Heart left ventricle (tissue), 16 donors: ENCODE data around the gene PHACTR1. TPM values are rescaled to one million over a fixed set of nuclear protein-coding genes. Genes with fewer than 3 reads are reported as not detected.
A peak's percentile ranks its signal among the peaks of the same experiment; 100 is the strongest.

Experiments used
- ATAC-seq, 4 donors: fragments of 200-7000 bp; cut with Tn5 transposase; one replicate each; pipeline ENCODE4 v1.9.1; 2020 to 2022; ENCODE audit warnings: moderate library complexity in 4 of 4, mild to moderate bottlenecking in 3 of 4, moderate number of reproducible peaks in 1 of 4
- DNase-seq, 5 donors: peaks; one replicate each; pipeline ENCODE4 v3.0.0-alpha.2; 2020
- H3K27ac ChIP-seq, 12 donors: fragments of 200-600 bp; sonication (generic) in 4 of 12; one replicate each; pipeline versions ENCODE4 v1.5.0 to v1.8.0; 2016 to 2022; ENCODE audit warnings: mild to moderate bottlenecking in 2 of 12
- H3K27me3 ChIP-seq, 9 donors: fragments of 200-600 bp; sonication (generic) in 2 of 9; one replicate each; pipeline versions ENCODE4 v1.5.1 to v1.8.0; 2016 to 2022; ENCODE audit warnings: mild to moderate bottlenecking in 3 of 9
- H3K36me3 ChIP-seq, 9 donors: fragments of 200-600 bp; sonication (generic) in 2 of 9; one replicate each; pipeline versions ENCODE4 v1.5.0 to v1.8.0; 2018 to 2022; ENCODE audit warnings: mild to moderate bottlenecking in 2 of 9
- H3K4me1 ChIP-seq, 12 donors: fragments of 200-600 bp; sonication (generic) in 4 of 12; one replicate each; pipeline versions ENCODE4 v1.5.0 to v1.8.0; 2016 to 2022; ENCODE audit warnings: mild to moderate bottlenecking in 3 of 12
- H3K4me3 ChIP-seq, 12 donors: fragments of 200-600 bp; sonication (generic) in 4 of 12; one replicate each; pipeline versions ENCODE4 v1.5.0 to v1.8.0; 2017 to 2022; ENCODE audit warnings: mild to moderate bottlenecking in 9 of 12, moderate library complexity in 4 of 12
- H3K9me3 ChIP-seq, 12 donors: fragments of 200-600 bp; sonication (generic) in 4 of 12; one replicate each; pipeline versions ENCODE4 v1.5.0 to v1.8.0; 2016 to 2022; ENCODE audit warnings: mild to moderate bottlenecking in 1 of 12
- CTCF ChIP-seq, 12 donors: fragments of 200-600 bp; sonication (generic) in 4 of 12; IDR thresholded peaks; one replicate each; pipeline versions ENCODE4 v1.5.0 to v1.8.0; 2018 to 2022; ENCODE audit warnings: antibody characterized with exemption in 12 of 12, mild to moderate bottlenecking in 5 of 12
- POLR2A ChIP-seq, 2 donors: fragments of 450-650 bp; IDR thresholded peaks; one replicate each; pipeline ENCODE4 v1.6.1; 2017; ENCODE audit warnings: antibody characterized with exemption in 2 of 2, mild to moderate bottlenecking in 2 of 2, moderate library complexity in 2 of 2
- WGBS, 4 donors: extraction: QIAGEN DNeasy Blood & Tissue Kit in 2 of 4; methylation state at CpG; one replicate each; pipeline versions ENCODE4 v1.1.5 to v1.1.7; 2013 to 2018; 5-methylcytosine and 5-hydroxymethylcytosine counted together
- intact Hi-C, 10 donors: fragments of 100-400 bp; cut with DNase I; formaldehyde crosslinking; loops; one replicate each; pipeline versions ENCODE4 v1.11.1 to v1.14.2; 2022
- polyA plus RNA-seq, 2 donors: library from polyadenylated mRNA; stranded (reverse); fragments of 200-250 nt; gene quantifications; one replicate each; pipeline ENCODE4 v1.2.3, GENCODE V29; 2013
- total RNA-seq, 9 donors: library from RNA; depleted of rRNA in 2 of 9; stranded (reverse); fragments of >200 nt in 2 of 9; fragmentation: NEBNext Ultra II Directional in 3 of 9; extraction: Animal tissue kit (Norgen Biotek cat#: 25700) in 3 of 9; gene quantifications; one replicate each; pipeline versions ENCODE4 v1.1.0 to v1.2.4, GENCODE V29; 2016 to 2023
- donor health status: ischemic (EF 13 %, LVEDD 7.1; RV severe dilation, severe dysfunction).
- donor health status: healthy with polysubstance abuse.
- donor health status: DM: no; HTN: yes; CAD: no.
- donor health status: DM: no; HTN: no; CAD: no.
- donor health status: ischemic (EF 25% LVEDD 6.9; RV normal size, moderate dysfunction).
- donor health status: ischemic (EF 25% LVEDD 5.7; RV mildly dilated, moderate dysfunction).
- donor health status: healthy.
- donor health status: DM: yes; HTN: yes; CAD: no.
- donor health status: ischemic (EF 35%, LVEDD 5.7; RV mildly dilated, moderate dysfunction).
- donor health status: nonischemic (EF 11% LVEDD 7.7; RV severe dilation, severe dysfunction).
- donor health status: DM: yes; HTN: yes; CAD: no.
- donor health status: PGD.
- donor health status: ischemic (EF 29% LVEDD 5.4; RV normal size, mild dysfunction).
- donor health status: nonischemic (EF 23%, LVEDD 6.1; RV moderate dilation, normal function).

The PHACTR1 gene
- total and polyA plus RNA-seq, 11 donors, result 21.2 to 238 (median 87.4) TPM

GRCh38 chr6:13058051-13058450 lies 341.5 kb downstream of the PHACTR1 start:
- H3K27me3 ChIP-seq, result no peaks in the 10 kb centered on the region
- H3K36me3 ChIP-seq, result peaks cover 0 to 14% (median 0%) of the 10 kb centered on the region in 9 donors
- H3K4me3 ChIP-seq, result no peak overlapping the region
- WGBS, 4 donors, result 74 to 89% (median 76%) methylated on average over 3 of the region's 3 CpGs
- H3K27ac ChIP-seq, result no peak overlapping the region
- H3K4me1 ChIP-seq, result peaks cover 0 to 12% (median 0%) of the 10 kb centered on the region in 12 donors
- intact Hi-C loops, result no loop called here
- ATAC-seq, result no peak
- H3K9me3 ChIP-seq, result no peaks in the 10 kb centered on the region
- TF ChIP-seq POLR2A (IDR thresholded peaks at IDR 0.05) (no peak), CTCF (IDR thresholded peaks at IDR 0.05) (no peak)
- DNase-seq, result no peak

DNA sequence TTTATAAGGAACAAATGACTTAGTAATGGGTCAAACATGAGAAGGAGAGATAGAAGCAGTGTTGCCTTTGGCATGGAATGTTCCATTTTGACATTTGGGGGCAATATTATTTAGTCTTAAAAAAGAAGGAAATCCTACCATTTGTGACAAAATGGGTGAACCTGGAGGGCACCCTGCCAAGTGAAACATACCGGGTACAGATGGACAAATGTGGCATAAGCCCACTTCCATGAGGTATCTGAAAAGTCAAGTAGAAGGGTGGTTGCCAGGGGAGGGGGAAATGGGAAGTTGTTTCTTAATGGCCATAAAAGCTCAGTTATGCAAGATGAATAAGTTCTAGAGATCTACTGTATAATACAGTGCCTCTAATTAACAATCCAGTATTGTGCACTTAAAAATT lies 342.5 kb downstream of the PHACTR1 start:
- H3K27ac ChIP-seq, result no peak overlapping the region
- ATAC-seq, result no peak
- TF ChIP-seq POLR2A (IDR thresholded peaks at IDR 0.05) (no peak), CTCF (IDR thresholded peaks at IDR 0.05) (no peak)
- 78 to 88% (median 80%) methylated on average over 1 of the region's 1 CpG for WGBS, 4 donors
- no peak for DNase-seq
- no peaks in the 10 kb centered on the region for H3K27me3 ChIP-seq
- intact Hi-C loops, result no loop called here
- peaks cover 0 to 12% (median 0%) of the 10 kb centered on the region in 12 donors for H3K4me1 ChIP-seq
- peaks cover 0 to 10% (median 0%) of the 10 kb centered on the region in 9 donors for H3K36me3 ChIP-seq
- no peaks in the 10 kb centered on the region for H3K9me3 ChIP-seq
- no peak overlapping the region for H3K4me3 ChIP-seq

DNA sequence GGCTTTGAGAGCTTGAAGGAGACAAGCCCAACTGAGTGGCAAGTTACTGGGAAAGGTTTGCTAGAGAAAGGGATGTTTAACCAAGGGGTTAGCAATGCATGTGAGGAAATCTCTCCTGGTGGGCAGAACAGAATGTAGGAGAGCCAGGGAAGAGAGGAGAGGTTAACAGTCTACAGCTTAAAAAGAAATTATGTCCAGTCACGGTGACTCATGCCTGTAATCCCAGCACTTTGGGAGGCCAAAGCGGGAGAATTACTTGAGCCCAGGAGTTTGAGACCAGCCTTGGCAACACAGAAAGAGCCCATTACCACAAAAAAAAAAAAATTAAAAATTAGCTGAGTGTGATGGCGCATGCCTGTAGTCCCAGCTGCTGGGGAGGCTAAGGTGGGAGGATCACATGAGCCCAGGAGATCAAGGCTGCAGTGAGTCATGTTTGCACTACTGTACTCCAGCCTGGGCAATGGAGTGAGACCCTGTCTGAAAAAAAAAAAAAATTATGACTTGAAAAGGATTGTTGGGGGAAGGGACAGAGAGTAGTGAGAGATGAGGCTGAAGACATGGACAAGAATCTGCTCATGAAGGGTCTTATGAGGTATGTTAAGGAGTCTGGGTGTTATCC lies 346.8 kb downstream of the PHACTR1 start:
- TF ChIP-seq POLR2A (IDR thresholded peaks at IDR 0.05), result no peak
- no peak for TF ChIP-seq CTCF (IDR thresholded peaks at IDR 0.05)
- no peak overlapping the region for H3K27ac ChIP-seq
- H3K9me3 ChIP-seq, result no peaks in the 10 kb centered on the region
- H3K4me3 ChIP-seq, result no peak overlapping the region
- H3K27me3 ChIP-seq, result no peaks in the 10 kb centered on the region
- intact Hi-C loops, result no loop called here
- H3K36me3 ChIP-seq, result no peaks in the 10 kb centered on the region
- peaks cover 0 to 36% (median 19%) of the 10 kb centered on the region in 12 donors for H3K4me1 ChIP-seq
- ATAC-seq, result no peak
- DNase-seq, result no peak
- WGBS, 4 donors, result 95 to 97% (median 96%) methylated on average over 3 of the region's 3 CpGs

DNA sequence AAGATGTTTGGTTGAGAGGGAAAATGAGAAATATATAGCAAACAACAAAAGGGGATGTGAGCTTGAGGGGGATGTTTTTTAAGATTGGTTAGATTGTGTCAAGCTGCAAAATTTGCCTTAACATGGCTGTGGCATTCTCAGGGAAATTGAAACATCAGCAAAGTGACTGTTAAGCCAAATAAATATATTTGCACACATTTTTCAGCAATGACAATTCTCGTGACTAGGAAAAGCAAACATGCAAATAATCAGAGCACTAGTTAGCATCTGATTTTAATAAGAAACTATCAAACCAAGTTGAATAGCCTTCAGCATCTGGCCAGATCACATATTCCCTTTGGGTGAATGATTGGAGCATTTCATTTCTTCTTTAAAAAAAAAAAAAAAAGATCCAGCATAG lies 349.0 kb downstream of the PHACTR1 start:
- Histone ChIP-seq H3K4me3 (no peak overlapping the region), H3K9me3 (no peaks in the 10 kb centered on the region), H3K4me1 (peaks cover 0 to 50% (median 20%) of the 10 kb centered on the region in 12 donors), H3K36me3 (no peaks in the 10 kb centered on the region), H3K27ac (peak overlapping the region in 2 of 12 donors; percentile 6 to 41), H3K27me3 (no peaks in the 10 kb centered on the region)
- TF ChIP-seq CTCF (IDR thresholded peaks at IDR 0.05), result no peak
- no peak for TF ChIP-seq POLR2A (IDR thresholded peaks at IDR 0.05)
- ATAC-seq, result no peak
- WGBS, 4 donors, result 83 to 86% (median 85%) methylated on average over 1 of the region's 1 CpG
- intact Hi-C loops, result no loop called here
- no peak for DNase-seq
